ENCODE measurements around the gene CDK5RAP2.
"Not testable (repeated sequence)": the region's sequence is repeated elsewhere in the genome, so short reads cannot be mapped to it uniquely, and the experiment has no call there.

CDK5RAP2 gene

GRCh38 chr9:120542701-120543490, 37.1 kb downstream of the CDK5RAP2 start:
- DNase-seq: no peak

GRCh38 chr9:120541921-120542320, 38.0 kb downstream of the CDK5RAP2 start:
- no peak for DNase-seq

GRCh38 chr9:120539951-120540350, 40.0 kb downstream of the CDK5RAP2 start:
- no peak for DNase-seq

GRCh38 chr9:120538339-120538738, 41.6 kb downstream of the CDK5RAP2 start:
- DNase-seq: no peak

- no peak for DNase-seq
These were observed 42.9 kb downstream of the CDK5RAP2 start for GRCh38 chr9:120536949-120537640.

- no peak for DNase-seq
These were observed 43.9 kb downstream of the CDK5RAP2 start for GRCh38 chr9:120536094-120536493.

GRCh38 chr9:120534266-120534665, 45.7 kb downstream of the CDK5RAP2 start:
- DNase-seq: no peak

DNA sequence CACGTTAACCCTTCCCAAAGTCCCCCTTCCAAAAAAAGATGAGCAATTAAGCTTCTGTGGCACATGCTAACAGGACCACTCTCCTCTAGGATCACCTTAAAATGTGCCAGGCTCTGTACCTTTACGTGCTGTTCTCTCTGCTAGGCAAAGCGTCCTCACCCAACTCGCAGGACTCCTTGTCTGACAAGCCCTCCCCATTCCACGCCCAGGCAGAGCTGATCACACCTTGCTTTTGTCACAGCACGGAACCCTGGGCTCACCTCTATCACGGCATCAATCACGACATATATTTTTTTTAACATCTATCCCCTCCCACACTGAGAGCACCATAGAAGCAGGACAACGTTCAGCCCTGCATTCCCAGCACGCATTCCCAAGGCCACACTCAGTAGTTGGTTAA, 47.1 kb downstream of the CDK5RAP2 start:
- no peak for DNase-seq

DNA sequence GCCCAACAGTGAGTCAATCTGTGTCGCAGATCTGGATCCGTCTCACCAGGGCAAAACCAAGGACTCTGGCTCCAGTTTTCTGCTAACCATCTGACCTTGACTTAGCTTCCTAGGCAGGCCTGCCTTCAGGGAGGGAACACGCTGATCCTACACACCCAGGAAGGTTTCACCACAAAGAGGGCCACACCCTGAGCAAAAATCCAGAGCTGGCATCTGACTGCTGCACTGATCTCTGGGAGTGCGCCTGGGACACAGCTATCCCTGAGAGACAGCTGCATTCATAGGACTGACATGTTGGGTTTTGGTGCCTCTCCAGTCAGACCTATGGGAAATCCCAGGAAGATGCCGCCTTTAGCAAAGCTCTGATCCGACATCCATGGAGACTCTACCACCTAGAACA, 47.5 kb downstream of the CDK5RAP2 start:
- no peak for DNase-seq

GRCh38 chr9:120531683-120532300, 48.2 kb downstream of the CDK5RAP2 start:
- DNase-seq: no peak

DNA sequence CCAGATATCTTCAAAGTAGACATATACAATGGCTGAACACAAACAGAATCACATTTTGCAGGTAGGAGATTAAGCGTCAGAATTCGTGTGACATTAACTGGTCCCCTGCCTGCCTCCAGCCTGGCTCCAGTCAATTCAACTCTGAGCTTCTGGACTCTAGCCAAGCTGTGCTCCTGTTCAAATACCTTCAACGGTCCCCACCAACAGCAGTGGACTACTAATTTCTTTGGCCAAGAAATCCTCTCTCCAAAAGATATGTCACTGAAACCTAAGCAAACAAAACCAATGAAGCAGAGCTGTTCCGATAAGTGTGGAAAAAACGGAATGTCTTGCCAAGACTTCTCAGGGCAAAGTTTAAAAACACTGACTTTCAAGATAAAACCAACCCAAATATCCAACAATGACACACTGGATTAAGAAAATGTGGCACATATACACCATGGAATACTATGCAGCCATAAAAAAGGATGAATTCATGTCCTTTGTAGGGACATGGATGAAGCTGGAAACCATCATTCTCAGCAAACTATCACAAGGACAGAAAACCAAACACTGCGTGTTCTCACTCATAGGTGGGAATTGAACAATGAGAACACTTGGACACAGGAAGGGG, 49.6 kb downstream of the CDK5RAP2 start:
- DNase-seq: not testable (repeated sequence)

DNA sequence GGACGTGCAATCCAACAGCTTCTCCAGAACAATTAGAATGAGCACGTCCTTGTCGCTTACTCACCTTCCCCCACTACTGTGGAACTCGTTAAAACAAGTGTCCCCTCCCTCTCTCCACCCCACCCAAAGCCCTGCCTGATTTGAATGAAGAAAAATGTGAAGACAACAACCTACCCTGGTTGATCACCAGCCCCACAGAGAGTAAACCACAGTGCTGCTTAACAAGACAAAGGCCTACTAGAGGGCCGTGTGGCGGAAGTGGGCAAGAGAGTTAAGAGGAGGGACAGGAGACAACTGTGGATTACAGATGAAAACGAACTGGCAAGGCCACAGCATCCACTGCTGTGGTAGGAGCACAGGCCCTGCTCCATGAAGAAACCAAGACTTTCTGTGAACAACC, 51.1 kb downstream of the CDK5RAP2 start:
- no peak for DNase-seq

DNA sequence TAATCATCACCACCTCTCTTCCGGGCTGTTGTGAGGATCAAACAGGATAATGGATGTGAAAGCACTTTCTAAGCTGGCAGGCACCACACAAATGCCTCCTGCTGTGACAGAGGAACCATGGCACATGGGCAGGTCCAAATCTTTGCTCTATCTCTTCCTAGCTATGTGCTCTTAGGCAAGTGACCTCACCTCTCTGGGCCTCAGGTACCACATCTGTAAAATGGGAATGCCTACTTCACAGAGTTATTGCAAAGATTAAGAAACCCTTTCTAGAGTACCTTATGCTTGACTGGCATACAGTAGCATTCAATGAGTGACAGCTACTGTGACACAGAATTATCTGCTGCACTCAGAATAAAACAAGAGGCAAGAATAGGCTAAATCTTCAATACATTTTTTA, 51.6 kb downstream of the CDK5RAP2 start:
- DNase-seq: no peak

DNA sequence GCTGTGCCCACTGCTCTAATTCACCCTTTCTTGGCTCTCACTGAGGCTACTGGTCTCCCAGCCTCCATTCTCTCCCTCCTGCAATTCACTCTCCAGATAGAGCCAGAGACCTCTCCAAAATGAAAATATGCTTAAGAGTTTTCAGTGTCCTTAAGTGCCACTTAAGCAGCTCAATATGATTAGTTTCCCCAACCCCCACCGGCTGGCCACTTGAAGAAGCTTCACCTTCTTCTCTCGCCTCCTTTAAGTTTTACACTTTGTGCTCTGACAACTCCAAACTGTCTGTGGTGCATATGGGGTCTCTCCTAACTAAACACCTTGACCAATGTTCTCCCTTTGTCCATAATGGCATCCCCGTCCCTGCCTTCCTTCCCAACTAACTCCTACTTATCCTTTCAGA, 53.4 kb downstream of the CDK5RAP2 start:
- no peak for DNase-seq

- no peak for DNase-seq
These were observed 55.1 kb downstream of the CDK5RAP2 start for GRCh38 chr9:120524863-120525262.

DNA sequence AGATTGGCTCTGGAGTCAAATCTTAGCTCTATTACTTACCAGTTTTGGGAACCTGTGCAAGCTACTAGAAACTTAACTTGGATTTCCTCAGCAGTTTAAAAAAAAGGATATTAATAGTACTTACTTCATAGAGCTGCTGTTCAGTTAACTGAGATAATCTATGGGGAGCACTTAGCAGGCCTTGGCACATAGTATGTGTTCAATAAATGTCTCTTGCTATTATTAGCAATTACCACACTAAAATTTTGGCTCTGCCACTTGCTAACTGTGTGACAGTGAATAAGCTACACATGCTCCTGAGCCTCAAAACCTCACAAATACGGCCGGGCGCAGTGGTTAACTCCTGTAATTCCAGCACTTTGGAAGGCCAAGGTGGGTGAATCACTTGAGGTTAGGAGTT, 55.9 kb downstream of the CDK5RAP2 start:
- no peak for DNase-seq

- DNase-seq: no peak
These were observed 57.4 kb downstream of the CDK5RAP2 start for GRCh38 chr9:120522558-120522957.

- no peak for DNase-seq
These were observed 57.9 kb downstream of the CDK5RAP2 start for GRCh38 chr9:120522032-120522431.

DNA sequence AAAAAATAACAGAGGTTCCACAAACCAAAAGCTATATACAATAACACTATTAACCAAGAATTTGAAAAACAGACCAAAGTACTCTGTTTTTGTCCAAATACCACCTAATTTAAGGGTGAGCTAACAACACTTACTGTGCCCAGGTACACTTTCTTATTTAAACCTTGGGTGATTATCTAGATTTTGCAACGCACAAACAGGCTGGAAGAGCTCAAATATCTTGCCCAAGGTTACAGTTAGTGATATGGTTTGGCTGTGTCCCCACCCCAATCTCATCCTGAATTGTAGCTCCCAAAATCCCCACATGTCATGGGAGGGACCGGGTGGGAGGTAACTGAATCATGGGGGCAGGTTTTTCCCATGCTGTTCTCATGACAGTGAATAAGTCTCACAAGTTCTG, 58.9 kb downstream of the CDK5RAP2 start:
- no peak for DNase-seq

DNA sequence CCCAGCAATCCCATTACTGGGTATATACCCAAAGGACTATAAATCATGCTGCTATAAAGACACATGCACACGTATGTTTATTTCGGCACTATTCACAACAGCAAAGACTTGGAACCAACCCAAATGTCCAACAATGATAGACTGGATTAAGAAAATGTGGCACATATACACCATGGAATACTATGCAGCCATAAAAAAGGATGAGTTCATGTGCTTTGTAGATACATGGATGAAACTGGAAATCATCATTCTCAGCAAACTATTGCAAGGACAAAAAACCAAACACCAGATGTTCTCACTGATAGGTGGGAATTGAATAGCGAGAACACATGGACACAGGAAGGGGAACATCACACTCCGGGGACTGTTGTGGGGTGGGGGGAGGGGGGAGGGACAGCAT, 64.0 kb downstream of the CDK5RAP2 start:
- DNase-seq: not testable (repeated sequence)

DNA sequence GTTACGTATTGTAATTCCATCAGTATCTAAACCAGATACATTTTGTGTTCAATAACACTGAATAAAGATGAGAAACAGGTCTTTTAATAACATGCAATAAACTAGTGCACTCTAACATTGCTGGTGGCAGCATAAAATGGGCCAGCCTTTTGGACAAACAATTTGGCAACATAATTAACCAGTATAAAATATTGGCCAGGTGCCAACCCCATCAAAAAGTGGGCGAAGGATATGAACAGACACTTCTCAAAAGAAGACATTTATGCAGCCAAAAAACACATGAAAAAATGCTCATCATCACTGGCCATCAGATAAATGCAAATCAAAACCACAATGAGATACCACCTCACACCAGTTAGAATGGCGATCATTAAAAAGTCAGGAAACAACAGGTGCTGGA, 64.5 kb downstream of the CDK5RAP2 start:
- DNase-seq: not testable (repeated sequence)

GRCh38 chr9:120514405-120514804, 65.6 kb downstream of the CDK5RAP2 start:
- DNase-seq: no peak

- no peak for DNase-seq
These were observed 66.1 kb downstream of the CDK5RAP2 start for GRCh38 chr9:120513825-120514396.

Data from activated CD8-positive, alpha-beta memory T cell treated with anti-CD3 and anti-CD28 coated beads for 24 hours (primary cell).